ENCODE data around the gene BECN2.

BECN2 gene, protein sequence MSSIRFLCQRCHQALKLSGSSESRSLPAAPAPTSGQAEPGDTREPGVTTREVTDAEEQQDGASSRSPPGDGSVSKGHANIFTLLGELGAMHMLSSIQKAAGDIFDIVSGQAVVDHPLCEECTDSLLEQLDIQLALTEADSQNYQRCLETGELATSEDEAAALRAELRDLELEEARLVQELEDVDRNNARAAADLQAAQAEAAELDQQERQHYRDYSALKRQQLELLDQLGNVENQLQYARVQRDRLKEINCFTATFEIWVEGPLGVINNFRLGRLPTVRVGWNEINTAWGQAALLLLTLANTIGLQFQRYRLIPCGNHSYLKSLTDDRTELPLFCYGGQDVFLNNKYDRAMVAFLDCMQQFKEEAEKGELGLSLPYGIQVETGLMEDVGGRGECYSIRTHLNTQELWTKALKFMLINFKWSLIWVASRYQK

DNA sequence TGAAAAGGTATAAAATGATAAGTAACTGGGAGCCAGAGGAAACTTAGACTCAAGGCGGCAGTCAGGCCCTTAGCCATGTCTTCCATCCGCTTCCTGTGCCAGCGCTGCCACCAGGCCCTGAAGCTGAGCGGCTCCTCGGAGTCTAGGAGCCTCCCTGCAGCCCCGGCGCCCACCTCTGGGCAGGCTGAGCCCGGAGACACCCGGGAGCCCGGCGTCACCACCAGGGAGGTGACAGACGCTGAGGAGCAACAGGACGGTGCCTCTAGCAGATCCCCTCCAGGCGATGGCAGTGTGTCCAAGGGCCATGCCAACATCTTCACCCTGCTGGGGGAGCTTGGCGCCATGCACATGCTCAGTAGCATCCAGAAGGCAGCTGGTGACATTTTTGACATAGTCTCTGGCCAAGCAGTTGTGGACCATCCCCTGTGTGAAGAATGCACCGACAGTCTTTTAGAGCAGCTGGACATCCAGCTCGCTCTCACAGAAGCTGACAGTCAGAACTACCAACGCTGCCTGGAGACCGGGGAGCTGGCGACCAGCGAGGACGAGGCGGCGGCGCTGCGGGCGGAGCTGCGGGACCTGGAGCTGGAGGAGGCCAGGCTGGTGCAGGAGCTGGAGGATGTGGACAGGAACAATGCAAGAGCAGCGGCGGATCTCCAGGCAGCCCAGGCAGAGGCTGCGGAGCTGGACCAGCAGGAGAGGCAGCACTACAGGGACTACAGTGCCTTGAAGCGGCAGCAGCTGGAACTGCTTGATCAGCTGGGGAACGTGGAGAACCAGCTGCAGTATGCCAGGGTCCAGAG, at the start of gene BECN2:
Gene BECN2 (plus strand): TSS at position 76 of the 803 bp plus-strand sequence. CDS start 0 bp downstream, at position 76.
- DNase-seq (ENCODE audit: low read depth in 2 of 2): no peak

DNA sequence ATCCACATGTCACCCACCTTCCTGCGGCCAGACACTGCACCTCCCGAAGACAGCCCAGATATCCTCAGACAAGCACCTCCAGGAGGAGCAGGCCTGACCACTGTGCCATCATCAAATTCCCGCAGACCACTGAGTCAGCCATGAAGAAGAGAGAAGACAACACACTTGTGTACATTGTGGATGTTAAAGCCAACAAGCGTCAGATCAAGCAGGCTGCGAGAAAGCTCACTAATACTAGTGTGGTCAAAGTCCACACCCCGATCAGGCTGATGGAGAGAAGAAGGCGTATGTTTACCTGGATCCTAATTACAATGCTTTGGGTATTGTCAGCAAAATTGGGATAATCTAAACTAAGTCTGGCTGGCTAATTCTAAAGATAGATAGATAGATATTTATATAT, 41.4 kb upstream of the BECN2 start:
- DNase-seq (ENCODE audit: low read depth in 2 of 2): no peak

DNA sequence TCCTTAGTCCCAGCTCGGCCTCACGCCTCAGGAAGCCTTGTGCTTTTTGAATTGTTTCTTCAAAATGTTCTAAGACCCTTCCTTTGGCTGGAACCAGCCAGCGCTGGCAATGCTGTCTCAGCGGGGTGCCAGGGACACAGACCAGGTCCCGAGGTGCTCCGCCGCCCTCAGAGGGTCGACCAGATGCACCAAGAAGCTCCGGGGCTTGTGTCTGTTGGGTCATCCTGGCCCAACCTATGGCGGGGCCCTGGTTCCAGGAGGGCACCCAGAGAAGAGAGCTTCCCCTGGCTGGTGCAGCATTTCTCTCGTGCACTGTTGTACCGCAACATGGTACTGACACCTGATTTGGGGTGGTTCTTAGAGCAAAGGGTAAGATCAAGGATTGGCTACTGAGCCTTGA, 40.1 kb upstream of the BECN2 start:
- DNase-seq (ENCODE audit: low read depth in 2 of 2): no peak

DNA sequence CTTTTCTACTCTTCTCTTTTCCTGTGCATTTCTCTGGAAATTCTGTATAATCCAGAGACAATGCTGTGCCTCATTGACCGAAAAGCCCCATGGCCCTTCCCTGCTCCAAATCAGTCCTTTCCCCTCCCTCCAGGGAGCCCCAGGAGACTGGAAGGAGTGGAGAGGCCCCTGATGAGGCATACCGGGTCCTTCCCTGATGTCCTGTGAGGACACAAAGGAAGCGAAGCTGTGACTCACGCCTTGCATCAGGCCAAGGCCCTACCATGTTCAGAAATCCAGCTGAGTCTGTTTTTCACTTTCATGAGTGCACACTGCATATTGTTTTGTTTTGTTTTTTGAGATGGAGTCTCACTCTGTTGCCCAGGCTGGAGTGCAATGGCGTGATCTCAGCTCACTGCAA, 38.7 kb upstream of the BECN2 start:
- DNase-seq (ENCODE audit: low read depth in 2 of 2): no peak

DNA sequence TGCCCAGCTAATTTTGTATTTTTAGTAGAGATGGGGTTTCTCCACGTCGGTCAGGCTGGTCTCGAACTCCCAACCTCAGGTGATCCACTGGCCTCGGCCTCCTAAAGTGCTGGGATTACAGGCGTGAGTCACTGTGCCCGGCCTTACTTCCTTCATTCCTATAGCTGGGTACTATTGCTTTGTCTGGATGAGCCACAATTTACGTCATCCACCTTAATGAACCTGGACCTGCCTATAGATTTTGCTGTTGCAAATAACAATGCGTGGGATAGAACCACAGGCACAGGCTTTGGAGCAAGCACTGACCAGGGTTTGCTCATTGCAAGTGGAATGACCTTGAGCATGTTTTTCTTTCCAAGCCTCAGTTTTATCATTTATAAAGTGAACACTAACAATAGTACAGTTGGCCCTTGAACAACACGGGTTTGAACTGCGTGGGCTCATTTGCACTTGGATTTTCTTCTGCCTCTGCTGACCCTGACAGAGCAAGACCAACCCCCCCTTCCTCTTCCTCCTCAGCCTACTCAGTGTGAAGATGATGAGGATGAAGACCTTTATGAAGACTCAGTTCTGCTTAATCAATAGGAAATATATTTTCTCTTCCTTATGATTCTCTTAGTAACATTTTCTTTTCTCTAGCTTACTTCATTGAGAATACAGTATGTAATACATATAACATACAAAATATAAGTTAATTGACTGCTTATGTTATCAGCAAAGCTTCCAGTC, 33.3 kb upstream of the BECN2 start:
- no peak for DNase-seq (ENCODE audit: low read depth in 2 of 2)

DNA sequence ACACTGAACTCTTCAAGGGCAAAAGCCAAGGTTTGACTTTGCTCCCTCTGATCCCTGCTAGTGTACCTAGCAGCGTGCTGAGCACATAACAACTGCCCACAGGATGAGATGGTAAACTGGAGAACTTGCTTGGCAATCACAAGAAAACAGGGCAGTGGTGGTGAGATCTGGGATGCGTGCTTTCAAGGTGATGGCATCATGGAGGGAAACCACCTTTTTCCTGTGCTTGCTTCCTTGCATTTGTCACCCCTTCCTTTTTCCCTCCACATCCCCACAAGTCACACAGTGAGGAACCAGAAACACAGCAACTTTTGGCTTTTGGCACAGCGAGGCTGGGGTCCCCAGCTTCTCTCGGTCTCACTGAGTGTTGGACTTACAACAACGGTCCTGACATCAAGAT, 31.4 kb upstream of the BECN2 start:
- no peak for DNase-seq (ENCODE audit: low read depth in 2 of 2)

DNA sequence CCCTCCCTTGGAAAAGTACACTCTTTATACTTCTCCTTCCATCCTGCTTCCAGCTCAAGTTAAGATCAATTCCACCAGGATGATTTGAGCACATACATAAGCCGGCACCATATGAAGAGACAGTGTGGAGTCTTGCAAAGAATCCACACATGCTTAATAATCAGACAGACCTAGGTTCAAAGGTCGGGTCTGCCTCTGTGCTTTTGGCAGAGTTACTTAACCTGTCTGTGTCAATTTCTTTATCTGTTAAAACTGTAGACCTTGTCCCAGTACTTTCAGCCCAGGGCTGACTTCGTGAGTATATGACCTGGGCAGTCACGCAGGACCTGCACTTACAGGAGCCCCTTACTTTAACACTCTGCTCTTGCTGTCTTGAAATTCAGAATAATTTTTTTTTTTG, 30.2 kb upstream of the BECN2 start:
- DNase-seq (ENCODE audit: low read depth in 2 of 2): no peak

DNA sequence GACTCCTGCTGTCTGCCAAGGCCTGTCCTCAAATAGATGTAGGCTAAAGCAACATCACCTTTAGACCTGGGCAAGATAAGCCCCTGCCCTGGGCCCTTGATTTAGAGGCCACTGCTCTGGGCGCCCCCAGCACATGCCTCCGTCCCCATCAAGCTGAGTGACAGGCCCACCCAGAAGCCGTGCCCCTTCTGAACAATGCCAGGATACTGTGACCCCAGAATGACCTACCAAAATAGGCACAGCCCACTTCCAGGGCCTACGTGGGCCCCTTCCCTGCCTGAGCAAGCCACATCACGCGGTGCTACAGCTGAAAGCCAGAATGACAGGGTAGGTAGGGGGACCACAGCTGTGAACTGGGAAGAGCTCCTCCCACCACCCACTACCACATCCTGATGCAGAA, 24.7 kb upstream of the BECN2 start:
- no peak for DNase-seq (ENCODE audit: low read depth in 2 of 2)

DNA sequence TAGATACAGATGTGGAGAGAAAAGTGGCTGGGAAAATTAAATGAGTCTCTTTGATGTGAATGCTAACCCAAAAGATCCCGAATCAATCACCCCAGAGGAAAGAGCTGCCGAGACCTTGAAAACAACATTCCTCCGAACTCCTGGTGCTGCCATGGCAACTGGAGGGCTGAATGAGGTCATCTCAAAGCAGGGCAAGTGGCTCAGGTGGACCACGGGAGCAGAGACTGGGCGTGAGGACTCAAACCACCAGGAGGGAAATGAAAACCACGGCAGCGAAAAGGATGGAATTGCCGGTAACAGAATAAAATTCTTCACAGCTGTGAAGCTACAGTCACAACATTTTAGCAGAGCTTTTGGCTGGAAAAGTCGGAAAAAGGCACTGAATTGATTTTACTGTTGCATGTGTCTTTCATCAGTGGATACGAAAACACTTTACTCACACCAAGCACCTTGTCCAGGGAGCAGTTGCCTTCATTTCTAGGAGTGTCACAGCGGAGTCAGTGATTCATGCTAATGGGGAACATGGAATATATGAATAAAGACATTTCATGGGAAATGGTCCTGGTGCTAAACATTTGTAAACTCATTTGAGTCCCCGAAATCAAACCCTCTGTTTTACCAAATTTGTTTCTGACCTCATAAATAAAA, 23.2 kb upstream of the BECN2 start:
- DNase-seq (ENCODE audit: low read depth in 2 of 2): no peak

DNA sequence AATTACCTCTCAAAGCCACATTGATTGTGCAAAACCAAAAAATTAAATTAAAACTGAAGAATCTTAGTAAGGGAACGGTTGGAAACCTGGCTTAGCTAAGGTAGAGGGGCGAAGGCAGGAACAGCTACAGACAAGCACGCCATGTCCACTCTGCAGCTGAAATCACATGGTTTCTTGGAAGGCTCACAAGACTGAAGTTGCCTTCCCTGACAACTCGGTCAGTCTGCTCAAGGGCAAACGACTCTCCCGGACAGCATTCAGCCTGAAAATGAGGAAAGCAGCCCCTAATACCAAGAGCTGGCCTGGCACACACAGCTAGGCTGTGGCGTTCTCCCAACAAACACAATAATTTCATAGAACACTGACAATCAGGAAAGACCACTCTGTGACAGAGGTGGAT, 22.7 kb upstream of the BECN2 start:
- no peak for DNase-seq (ENCODE audit: low read depth in 2 of 2)

DNA sequence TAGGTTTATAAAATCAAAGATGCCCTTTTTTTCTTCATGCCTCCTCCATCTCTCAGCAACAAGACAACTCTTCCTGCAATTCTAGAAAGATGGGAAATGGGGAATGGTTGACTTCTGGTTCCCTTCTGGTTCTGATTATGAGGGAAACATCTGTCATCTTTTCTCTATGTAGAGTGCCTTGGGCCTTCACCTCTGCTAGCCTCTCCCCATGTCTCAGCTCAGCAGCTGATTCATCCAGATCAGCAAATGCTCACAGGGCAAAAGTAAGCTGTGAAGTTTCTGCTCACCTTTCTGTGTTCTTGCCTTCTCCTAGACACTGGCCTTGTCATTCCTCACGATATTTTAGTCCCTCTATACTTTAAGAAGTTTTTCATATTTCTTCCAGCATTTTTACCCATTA, 17.8 kb upstream of the BECN2 start:
- DNase-seq (ENCODE audit: low read depth in 2 of 2): no peak

DNA sequence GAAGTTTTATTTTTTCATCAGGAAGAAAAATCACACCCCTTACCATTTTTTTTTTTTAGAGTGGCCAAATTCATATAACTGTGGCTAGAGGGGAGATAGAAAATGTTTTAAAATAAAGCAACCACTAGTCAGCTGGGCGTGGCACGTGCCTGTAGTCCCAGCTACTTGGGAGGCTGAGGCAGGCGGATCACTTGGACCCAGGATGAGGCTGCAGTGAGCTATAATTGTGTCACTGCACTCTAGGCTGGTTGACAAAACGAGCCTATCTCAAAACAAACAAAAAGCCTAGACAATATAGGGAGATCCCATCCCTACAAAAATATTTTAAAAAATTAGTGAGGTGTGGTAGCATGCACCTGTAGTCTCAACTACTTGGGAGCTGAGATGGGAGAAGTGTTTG, 14.8 kb upstream of the BECN2 start:
- no peak for DNase-seq (ENCODE audit: low read depth in 2 of 2)

DNA sequence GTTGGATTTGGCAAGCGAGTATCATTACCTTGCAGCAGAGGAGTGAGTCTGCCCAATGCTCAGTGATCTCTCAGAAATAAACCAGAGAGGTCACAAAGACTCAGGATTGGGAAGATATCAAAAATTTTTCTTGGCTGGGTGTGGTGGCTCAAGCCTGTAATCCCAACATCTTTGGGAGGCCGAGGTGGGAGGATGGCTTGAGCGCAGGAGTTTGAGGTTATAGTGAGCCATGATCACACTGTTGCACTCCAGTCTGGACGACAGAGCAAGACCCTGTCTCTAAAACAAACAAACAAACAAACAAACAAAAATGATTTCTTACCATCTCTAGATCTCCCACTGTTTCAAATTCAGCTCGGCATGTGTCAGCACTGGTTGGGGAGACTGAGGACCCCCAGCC, 13.3 kb upstream of the BECN2 start:
- DNase-seq (ENCODE audit: low read depth in 2 of 2): no peak

DNA sequence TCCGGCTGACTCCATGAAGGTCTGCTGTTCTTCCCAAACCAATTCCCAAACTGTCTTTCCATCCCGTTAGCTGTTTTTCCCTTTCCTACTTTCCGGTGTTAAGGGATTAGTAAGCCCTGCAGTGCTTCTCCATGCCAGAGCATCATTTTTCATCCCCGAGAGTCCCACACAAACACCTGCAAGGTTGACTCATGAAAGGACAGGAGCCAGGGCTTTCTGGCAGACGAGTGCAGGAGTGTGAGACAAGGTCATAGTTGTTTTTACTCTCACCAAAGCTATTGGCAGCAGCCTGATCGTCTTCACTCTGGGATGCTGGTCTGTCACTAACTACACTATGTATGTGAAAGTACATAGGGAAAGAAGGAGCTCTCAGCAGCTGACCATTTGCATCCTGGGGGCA, 10.2 kb upstream of the BECN2 start:
- no peak for DNase-seq (ENCODE audit: low read depth in 2 of 2)

DNA sequence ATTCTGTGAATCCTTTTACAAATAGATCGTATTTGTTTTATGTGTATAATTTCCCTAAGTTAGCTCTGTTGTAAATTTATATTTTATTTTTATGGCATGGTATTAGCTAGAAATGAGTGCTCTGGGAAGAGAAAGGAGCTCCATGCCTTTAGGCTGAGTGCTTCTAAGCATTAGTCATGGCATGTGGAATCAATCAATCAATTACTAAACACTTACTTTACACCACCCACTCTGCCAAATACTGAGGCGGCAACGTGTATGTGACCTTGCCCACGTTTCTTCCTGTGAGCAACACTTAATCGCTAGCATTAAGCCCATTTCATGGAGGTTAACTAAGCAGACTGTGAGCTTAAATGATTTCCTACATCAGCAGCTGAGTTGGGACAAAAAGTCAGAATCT, 7.2 kb upstream of the BECN2 start:
- no peak for DNase-seq (ENCODE audit: low read depth in 2 of 2)

DNA sequence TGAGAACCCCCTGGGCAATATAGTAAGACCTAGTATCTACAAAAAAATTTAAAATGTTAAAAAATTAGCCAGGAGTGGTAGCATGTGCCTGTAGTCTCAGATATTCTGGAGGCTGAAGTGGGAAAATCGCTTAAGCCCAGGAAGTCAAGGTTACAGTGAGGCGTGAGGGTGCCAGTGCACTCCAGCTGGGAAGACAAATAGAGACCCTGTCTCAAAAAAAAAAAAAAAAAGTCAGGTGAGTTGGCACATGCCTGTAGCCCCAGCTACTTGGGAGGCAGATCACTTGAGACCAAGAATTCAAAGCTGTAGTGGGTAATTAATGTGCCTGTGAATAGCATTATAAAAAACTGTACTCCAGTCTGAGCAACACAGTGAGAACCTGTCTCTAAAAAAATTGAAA, 4.6 kb downstream of the BECN2 start:
- DNase-seq (ENCODE audit: low read depth in 2 of 2): no peak

DNA sequence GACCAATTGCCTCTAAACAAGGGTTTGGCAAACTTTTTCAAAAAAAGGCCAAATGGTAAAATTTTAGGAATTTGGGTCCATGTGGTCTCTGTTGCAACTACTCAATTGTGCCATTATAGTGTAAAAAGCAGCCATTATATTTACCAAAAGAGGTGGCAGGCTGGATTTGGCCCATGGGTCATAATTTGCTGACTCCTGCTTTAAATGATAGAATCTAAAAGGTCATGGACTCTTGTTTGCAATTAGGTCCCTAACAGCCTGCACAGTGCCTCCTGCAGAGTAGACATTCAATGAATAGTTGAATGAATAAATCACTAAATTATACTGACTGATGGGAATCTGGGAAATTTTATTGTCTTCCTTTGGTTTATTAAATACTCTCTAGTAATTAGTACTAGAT, 6.2 kb downstream of the BECN2 start:
- no peak for DNase-seq (ENCODE audit: low read depth in 2 of 2)

DNA sequence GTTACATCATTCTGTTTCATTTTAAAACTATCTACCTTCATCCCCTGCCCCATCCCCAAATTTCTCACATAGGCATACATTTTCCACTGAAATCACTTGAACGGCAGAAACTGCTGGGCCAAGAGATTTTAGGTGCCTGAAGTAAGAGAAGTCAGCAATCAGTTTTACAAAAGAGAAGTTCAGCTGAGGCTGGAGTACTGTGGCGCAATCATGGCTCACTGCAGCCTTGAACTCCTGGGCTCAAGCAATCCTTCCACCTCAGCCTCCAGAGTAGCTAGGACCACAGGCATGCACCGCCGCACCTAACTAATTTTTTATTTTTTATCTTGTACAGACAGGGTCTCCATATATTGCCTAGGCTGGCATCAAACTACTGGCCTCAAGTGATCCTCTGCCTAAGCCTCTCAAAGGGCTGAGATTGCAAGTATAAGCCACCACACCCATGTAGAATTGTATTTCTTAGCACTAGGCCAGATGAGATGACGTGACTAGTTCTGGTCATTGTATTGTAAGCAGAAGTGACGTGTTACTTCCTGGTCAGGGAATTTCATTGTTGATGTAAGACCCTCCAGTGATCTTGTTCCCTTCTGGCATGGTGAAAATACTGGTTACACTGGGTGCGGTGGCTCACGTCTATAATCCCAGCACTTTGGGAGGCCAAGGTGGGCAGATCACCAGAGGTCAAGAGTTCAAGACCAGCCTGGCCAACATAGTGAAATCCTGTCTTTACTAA, 7.1 kb downstream of the BECN2 start:
- no peak for DNase-seq (ENCODE audit: low read depth in 2 of 2)

DNA sequence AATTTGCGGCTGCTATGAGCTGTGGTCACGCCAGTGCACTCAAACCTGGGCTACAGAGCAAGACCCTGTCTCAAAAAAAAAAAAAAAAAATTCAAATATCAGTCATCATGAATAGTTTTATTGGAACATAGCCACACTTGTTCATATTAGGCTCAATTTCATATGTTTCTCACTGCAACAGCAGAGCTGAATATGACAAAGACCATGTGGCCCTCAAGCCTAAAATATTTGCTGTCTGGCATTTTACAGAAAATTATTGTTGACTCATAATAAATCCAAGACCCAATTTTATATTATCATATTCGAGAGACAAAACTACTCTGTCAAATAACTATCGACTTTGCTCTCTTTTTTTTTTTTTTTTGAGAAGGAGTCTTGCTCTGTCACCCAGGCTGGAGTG, 11.0 kb downstream of the BECN2 start:
- DNase-seq (ENCODE audit: low read depth in 2 of 2): no peak

DNA sequence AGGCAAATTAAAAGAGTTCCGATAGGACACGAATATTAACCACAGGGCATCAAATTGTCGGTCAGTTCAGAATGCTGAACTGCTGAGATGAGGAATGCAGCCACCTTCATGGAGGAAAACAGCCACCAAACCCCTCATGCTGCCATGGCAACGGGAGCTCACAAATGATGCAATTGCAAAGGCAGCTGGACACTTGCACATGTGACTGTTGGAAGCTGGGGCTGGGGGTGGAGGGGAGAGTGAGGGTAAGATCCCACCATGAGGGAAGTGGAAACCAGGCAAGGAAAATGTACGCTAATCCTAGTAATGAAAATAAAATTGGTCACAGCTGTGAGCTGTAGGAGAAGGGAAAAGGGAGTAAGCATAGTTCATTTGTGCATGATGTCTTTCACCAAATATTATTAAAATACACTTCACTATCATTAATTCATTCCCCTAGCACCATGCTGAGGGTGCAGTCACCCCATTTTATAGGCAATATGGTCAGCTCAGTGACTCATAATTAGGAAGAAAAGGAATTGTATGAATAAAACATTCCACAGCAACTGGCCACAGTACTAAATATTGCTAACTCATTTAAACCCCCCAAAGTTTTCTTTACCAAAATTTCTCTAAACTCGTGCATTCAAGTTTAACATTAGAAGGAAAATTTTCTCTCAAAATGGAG, 15.3 kb downstream of the BECN2 start:
- DNase-seq (ENCODE audit: low read depth in 2 of 2): no peak

DNA sequence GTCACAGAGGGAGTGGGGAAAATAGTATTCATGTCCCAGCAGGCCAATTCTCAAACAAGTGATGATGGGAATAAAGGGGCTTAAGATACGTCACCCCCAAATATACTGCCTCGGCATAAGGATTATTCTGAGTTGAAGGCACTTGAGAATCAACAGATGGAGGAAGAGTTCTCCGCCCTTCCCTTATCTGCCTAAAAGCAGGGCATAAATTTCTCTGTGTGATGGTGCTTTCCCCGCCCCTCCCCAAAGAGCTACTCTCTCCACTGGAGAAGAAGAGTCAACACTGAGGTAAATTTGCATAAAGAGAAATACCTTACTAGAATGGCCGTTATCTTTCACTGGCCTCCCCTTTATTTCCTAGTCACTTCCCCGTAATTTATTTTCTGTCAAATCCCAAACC, 18.7 kb downstream of the BECN2 start:
- no peak for DNase-seq (ENCODE audit: low read depth in 2 of 2)

Data from stimulated activated CD4-positive, alpha-beta T cell treated with anti-CD3 and anti-CD28 coated beads, Interleukin-1b, Interleukin-23, amount 100 ng/mL, for 4 hours (primary cell).